ENCODE results near the gene UNC93B1. TPM values are rescaled to one million over a fixed set of nuclear protein-coding genes. Genes with fewer than 3 reads are reported as not detected.
"Not testable (repeated sequence)": the region's sequence is repeated elsewhere in the genome, so short reads cannot be mapped to it uniquely, and the experiment has no call there.

UNC93B1 gene
- total RNA-seq, 2 experiments from 2014 or later: 44.0 to 52.1 TPM

DNA sequence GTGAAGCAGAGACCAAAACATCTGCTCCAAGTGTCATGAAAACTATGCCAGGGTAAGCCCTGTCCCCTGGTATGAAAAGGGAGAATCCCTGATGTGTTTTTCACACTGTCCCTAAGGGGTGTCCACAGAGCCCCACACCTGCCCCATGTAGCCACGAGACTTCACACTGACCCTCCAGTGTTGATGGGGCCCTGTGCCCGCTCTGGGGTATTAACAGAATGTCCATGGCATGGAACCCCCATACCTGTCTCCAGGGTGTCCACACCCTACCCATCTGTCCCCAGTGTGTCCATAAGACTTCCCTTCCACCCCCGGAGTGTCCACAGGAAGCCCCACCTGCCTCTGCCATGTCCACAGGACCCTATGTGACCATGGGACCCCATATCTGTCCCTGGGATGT is 8.8 kb downstream of the UNC93B1 start:
- DNase-seq (ENCODE audit: low spot score); H3K4me3 ChIP-seq (ENCODE audit: low read depth, low read length, poor library complexity, severe bottlenecking); H3K9me2 ChIP-seq (ENCODE audit: insufficient read depth, low read length); H3K9me3 ChIP-seq (ENCODE audit: low read length); H3K27ac ChIP-seq (ENCODE audit: low read depth, low read length, poor library complexity, severe bottlenecking); BruUV-seq (replicated peaks); POLR2A ChIA-PET; H3K79me2 ChIP-seq (ENCODE audit: insufficient read depth, low read depth, low read length); H2AFZ ChIP-seq (ENCODE audit: low read length); CTCF ChIA-PET (ENCODE audit: unreplicated experiment); H4K20me1 ChIP-seq (ENCODE audit: insufficient read depth, low read length): not testable (repeated sequence)
- Histone ChIP-seq H3K4me2 (ENCODE audit: low read length) (peak overlapping the region; percentile 58; the same call in 1 of the 2 replicates), H3K4me1 (ENCODE audit: insufficient read depth, low read length, poor library complexity, severe bottlenecking) (peaks cover 35% of the 10 kb centered on the region), H3K36me3 (ENCODE audit: insufficient read depth, low read length) (peaks cover 20% of the 10 kb centered on the region)
- intact Hi-C loops (cut with micrococcal nuclease; ENCODE audit: unreplicated experiment): loop anchor here (10.0 kb wide), 1 partner anchor 350 kb away; no protein-coding TSS in a partner anchor

GRCh38 chr11:67994387-67994786 is 9.5 kb downstream of the UNC93B1 start:
- H3K79me2 ChIP-seq (ENCODE audit: insufficient read depth, low read depth, low read length); DNase-seq (ENCODE audit: low spot score); BruUV-seq (replicated peaks); H3K9me3 ChIP-seq (ENCODE audit: low read length); CTCF ChIA-PET (ENCODE audit: unreplicated experiment); H4K20me1 ChIP-seq (ENCODE audit: insufficient read depth, low read length); H3K9me2 ChIP-seq (ENCODE audit: insufficient read depth, low read length); POLR2A ChIA-PET; H2AFZ ChIP-seq (ENCODE audit: low read length); H3K4me3 ChIP-seq (ENCODE audit: low read depth, low read length, poor library complexity, severe bottlenecking): not testable (repeated sequence)
- peak overlapping the region; percentile 58 for H3K4me2 ChIP-seq (ENCODE audit: low read length)
- intact Hi-C loops (cut with micrococcal nuclease; ENCODE audit: unreplicated experiment): loop anchor here (10.0 kb wide), 1 partner anchor 350 kb away; no protein-coding TSS in a partner anchor
- H3K4me1 ChIP-seq (ENCODE audit: insufficient read depth, low read length, poor library complexity, severe bottlenecking): peaks cover 35% of the 10 kb centered on the region
- peak overlapping the region; percentile 54 for H3K27ac ChIP-seq (ENCODE audit: low read depth, low read length, poor library complexity, severe bottlenecking)
- H3K36me3 ChIP-seq (ENCODE audit: insufficient read depth, low read length): peaks cover 20% of the 10 kb centered on the region

DNA sequence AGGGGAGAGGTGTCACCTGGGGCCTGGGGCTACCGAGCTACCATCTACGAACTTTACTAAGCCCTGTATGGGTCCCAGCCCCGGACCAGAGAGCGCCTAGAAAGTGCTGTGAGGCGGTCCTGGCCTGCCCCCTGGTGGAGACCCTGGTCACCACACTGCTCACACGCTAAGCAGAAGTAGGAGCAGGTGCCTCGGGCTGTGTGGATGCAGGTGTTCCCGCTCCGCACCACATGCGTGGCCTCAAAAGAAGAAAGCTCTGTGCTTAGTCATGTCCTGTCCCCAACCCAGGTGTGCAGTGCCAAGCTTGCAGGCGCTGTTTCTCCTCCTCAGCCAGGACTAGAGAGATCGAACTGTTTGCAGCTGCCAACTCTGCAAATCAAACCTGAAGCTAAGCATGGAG is 10.1 kb downstream of the UNC93B1 start:
- H2AFZ ChIP-seq (ENCODE audit: low read length); H4K20me1 ChIP-seq (ENCODE audit: insufficient read depth, low read length); H3K79me2 ChIP-seq (ENCODE audit: insufficient read depth, low read depth, low read length); POLR2A ChIA-PET; H3K9me2 ChIP-seq (ENCODE audit: insufficient read depth, low read length); CTCF ChIA-PET (ENCODE audit: unreplicated experiment); BruUV-seq (replicated peaks); H3K9me3 ChIP-seq (ENCODE audit: low read length); H3K4me3 ChIP-seq (ENCODE audit: low read depth, low read length, poor library complexity, severe bottlenecking): not testable (repeated sequence)
- peaks cover 35% of the 10 kb centered on the region for H3K4me1 ChIP-seq (ENCODE audit: insufficient read depth, low read length, poor library complexity, severe bottlenecking)
- H3K4me2 ChIP-seq (ENCODE audit: low read length): peak overlapping the region; percentile 58
- H3K27ac ChIP-seq (ENCODE audit: low read depth, low read length, poor library complexity, severe bottlenecking): peak overlapping the region; percentile 54
- intact Hi-C loops (cut with micrococcal nuclease; ENCODE audit: unreplicated experiment): loop anchor here (10.0 kb wide), 1 partner anchor 349 kb away; no protein-coding TSS in a partner anchor
- DNase-seq (ENCODE audit: low spot score): peak; percentile 91
- H3K36me3 ChIP-seq (ENCODE audit: insufficient read depth, low read length): peaks cover 16% of the 10 kb centered on the region
- TF ChIP-seq, protein P1, sequence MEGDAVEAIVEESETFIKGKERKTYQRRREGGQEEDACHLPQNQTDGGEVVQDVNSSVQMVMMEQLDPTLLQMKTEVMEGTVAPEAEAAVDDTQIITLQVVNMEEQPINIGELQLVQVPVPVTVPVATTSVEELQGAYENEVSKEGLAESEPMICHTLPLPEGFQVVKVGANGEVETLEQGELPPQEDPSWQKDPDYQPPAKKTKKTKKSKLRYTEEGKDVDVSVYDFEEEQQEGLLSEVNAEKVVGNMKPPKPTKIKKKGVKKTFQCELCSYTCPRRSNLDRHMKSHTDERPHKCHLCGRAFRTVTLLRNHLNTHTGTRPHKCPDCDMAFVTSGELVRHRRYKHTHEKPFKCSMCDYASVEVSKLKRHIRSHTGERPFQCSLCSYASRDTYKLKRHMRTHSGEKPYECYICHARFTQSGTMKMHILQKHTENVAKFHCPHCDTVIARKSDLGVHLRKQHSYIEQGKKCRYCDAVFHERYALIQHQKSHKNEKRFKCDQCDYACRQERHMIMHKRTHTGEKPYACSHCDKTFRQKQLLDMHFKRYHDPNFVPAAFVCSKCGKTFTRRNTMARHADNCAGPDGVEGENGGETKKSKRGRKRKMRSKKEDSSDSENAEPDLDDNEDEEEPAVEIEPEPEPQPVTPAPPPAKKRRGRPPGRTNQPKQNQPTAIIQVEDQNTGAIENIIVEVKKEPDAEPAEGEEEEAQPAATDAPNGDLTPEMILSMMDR (conservative IDR thresholded peaks at IDR 0.05; ENCODE audit: low read length): peak; percentile 63

GRCh38 chr11:67991347-67992121 is 12.4 kb downstream of the UNC93B1 start:
- POLR2A ChIA-PET; H3K4me2 ChIP-seq (ENCODE audit: low read length); BruUV-seq (replicated peaks); H2AFZ ChIP-seq (ENCODE audit: low read length); H4K20me1 ChIP-seq (ENCODE audit: insufficient read depth, low read length); H3K79me2 ChIP-seq (ENCODE audit: insufficient read depth, low read depth, low read length); DNase-seq (ENCODE audit: low spot score); H3K9me3 ChIP-seq (ENCODE audit: low read length); H3K4me3 ChIP-seq (ENCODE audit: low read depth, low read length, poor library complexity, severe bottlenecking); H3K9me2 ChIP-seq (ENCODE audit: insufficient read depth, low read length); CTCF ChIA-PET (ENCODE audit: unreplicated experiment); H3K27ac ChIP-seq (ENCODE audit: low read depth, low read length, poor library complexity, severe bottlenecking): not testable (repeated sequence)
- intact Hi-C loops (cut with micrococcal nuclease; ENCODE audit: unreplicated experiment): loop anchor here (10.0 kb wide), 1 partner anchor 347 kb away; no protein-coding TSS in a partner anchor
- H3K36me3 ChIP-seq (ENCODE audit: insufficient read depth, low read length): peaks cover 11% of the 10 kb centered on the region
- H3K4me1 ChIP-seq (ENCODE audit: insufficient read depth, low read length, poor library complexity, severe bottlenecking): peaks cover 22% of the 10 kb centered on the region

DNA sequence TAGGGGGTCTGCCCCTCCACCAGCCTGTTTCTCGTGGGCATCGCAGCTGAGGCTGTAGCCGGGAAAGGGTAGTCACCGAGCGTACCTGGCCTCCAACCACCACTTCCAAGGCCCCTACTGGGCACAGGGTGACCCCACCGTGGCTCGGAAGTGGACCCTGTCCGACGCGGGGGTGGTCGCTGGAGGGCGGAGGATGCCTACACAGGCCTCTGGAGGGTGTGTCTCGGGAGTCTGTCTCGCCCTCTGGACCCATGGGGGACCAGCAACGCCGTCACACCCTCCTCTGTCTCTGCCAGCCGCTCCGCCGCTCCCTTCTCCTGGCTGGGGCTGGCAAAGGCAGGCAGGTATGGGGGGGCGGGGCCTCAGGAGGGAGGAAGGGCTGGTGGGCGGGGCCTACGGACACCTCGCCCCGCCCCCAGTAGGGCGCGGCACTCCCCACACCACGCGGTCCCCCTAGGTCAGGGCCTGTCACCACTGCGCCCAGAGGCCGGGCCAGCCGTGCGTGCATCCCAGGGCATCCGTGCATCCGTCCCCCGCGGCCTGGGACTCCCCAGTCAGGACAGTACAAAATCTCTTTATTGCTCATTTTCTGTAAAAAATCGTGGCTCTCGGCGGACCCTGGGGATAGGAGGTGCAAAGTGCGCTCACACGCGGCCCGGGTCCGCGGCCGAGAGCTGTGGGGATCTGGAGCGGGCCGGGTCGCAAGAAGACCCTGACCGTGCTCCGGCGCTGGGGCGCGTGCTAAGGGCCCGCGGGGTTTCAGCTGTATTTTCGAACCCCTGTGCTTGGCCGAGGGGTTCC is 13.2 kb downstream of the UNC93B1 start:
- CTCF ChIA-PET (ENCODE audit: unreplicated experiment): not testable (repeated sequence)

More for the DNA sequence above, 13.2 kb downstream of the UNC93B1 start:
- H3K4me1 ChIP-seq (ENCODE audit: insufficient read depth, low read length, poor library complexity, severe bottlenecking): peaks cover 15% of the 10 kb centered on the region
- H3K36me3 ChIP-seq (ENCODE audit: insufficient read depth, low read length); POLR2A ChIA-PET; H3K79me2 ChIP-seq (ENCODE audit: insufficient read depth, low read depth, low read length); H3K9me3 ChIP-seq (ENCODE audit: low read length); DNase-seq (ENCODE audit: low spot score); H3K9me2 ChIP-seq (ENCODE audit: insufficient read depth, low read length); H3K4me2 ChIP-seq (ENCODE audit: low read length); H2AFZ ChIP-seq (ENCODE audit: low read length); H4K20me1 ChIP-seq (ENCODE audit: insufficient read depth, low read length); H3K4me3 ChIP-seq (ENCODE audit: low read depth, low read length, poor library complexity, severe bottlenecking); BruUV-seq (replicated peaks); H3K27ac ChIP-seq (ENCODE audit: low read depth, low read length, poor library complexity, severe bottlenecking): not testable (repeated sequence)
- intact Hi-C loops (cut with micrococcal nuclease; ENCODE audit: unreplicated experiment): loop anchor here (10.0 kb wide), 1 partner anchor 346 kb away; no protein-coding TSS in a partner anchor
